Central memory CD8-positive, alpha-beta T cell (primary cell): Measurements from ENCODE around the gene ZMYND8.
"Not testable (repeated sequence)": the region's sequence is repeated elsewhere in the genome, so short reads cannot be mapped to it uniquely, and the experiment has no call there.

Experiments used
- ATAC-seq: fragments of 150-1000 bp; cut with Tn5 transposase; replicated peaks from 2 replicates; pipeline ENCODE4 v1.10.0; 2022; ENCODE audit warnings: mild to moderate bottlenecking, moderate FRiP score, moderate number of reproducible peaks; ENCODE audit not compliant: poor library complexity, severe bottlenecking; ENCODE audit errors: extremely low read depth
- DNase-seq, 2 donors: peaks; one replicate each; pipeline ENCODE4 v3.0.0; 2021; ENCODE audit warnings: low spot score in 2 of 2
- H3K27ac Mint-ChIP-seq: one replicate; pipeline ENCODE4 v1.8.0; 2022; ENCODE audit warnings: low read depth, mild to moderate bottlenecking, moderate library complexity, mixed read lengths
- H3K27me3 Mint-ChIP-seq: one replicate; pipeline ENCODE4 v1.8.0; 2022; ENCODE audit warnings: mixed read lengths
- H3K36me3 Mint-ChIP-seq: one replicate; pipeline ENCODE4 v1.8.0; 2022; ENCODE audit warnings: mild to moderate bottlenecking, moderate library complexity, mixed read lengths; ENCODE audit not compliant: insufficient read depth
- H3K4me1 Mint-ChIP-seq: one replicate; pipeline ENCODE4 v1.8.0; 2022; ENCODE audit warnings: mixed read lengths
- H3K4me3 Mint-ChIP-seq: one replicate; pipeline ENCODE4 v1.8.0; 2022; ENCODE audit warnings: mild to moderate bottlenecking, moderate library complexity, mixed read lengths
- H3K9me3 Mint-ChIP-seq: one replicate; pipeline ENCODE4 v1.8.0; 2022; ENCODE audit warnings: mixed read lengths

The ZMYND8 gene

GRCh38 chr20:47303736-47304135 is 52.8 kb downstream of the ZMYND8 start:
- Mint-ChIP-seq H3K9me3 (no peaks in the 10 kb centered on the region), H3K36me3 (peaks cover 44% of the 10 kb centered on the region), H3K27me3 (no peaks in the 10 kb centered on the region), H3K27ac (no peak overlapping the region), H3K4me3 (no peak overlapping the region), H3K4me1 (peaks cover 11% of the 10 kb centered on the region)
- DNase-seq, result no peak
- no peak for ATAC-seq

- Mint-ChIP-seq H3K36me3 (peaks cover 43% of the 10 kb centered on the region), H3K9me3 (no peaks in the 10 kb centered on the region), H3K4me3 (no peak overlapping the region), H3K27ac (no peak overlapping the region), H3K4me1 (peaks cover 6% of the 10 kb centered on the region), H3K27me3 (no peaks in the 10 kb centered on the region)
- DNase-seq, result no peak
- no peak for ATAC-seq
Measured at GRCh38 chr20:47300071-47300470, 56.4 kb downstream of the ZMYND8 start.

- Mint-ChIP-seq H3K9me3 (no peaks in the 10 kb centered on the region), H3K4me3 (no peak overlapping the region), H3K27ac (no peak overlapping the region), H3K4me1 (peaks cover 6% of the 10 kb centered on the region), H3K36me3 (peaks cover 55% of the 10 kb centered on the region), H3K27me3 (no peaks in the 10 kb centered on the region)
- ATAC-seq (no peak), DNase-seq (no peak)
Measured at GRCh38 chr20:47298624-47299023, 57.9 kb downstream of the ZMYND8 start.

- H3K4me1 Mint-ChIP-seq, result peaks cover under 1% of the 10 kb centered on the region
- no peak overlapping the region for H3K27ac Mint-ChIP-seq
- DNase-seq (no peak), ATAC-seq (no peak)
- no peaks in the 10 kb centered on the region for H3K27me3 Mint-ChIP-seq
- H3K4me3 Mint-ChIP-seq, result no peak overlapping the region
- peaks cover 55% of the 10 kb centered on the region for H3K36me3 Mint-ChIP-seq
- H3K9me3 Mint-ChIP-seq, result no peaks in the 10 kb centered on the region
Measured at GRCh38 chr20:47297746-47298145, 58.8 kb downstream of the ZMYND8 start.

- peaks cover 60% of the 10 kb centered on the region for H3K36me3 Mint-ChIP-seq
- ATAC-seq (no peak), DNase-seq (no peak)
- no peak overlapping the region for H3K4me3 Mint-ChIP-seq
- no peaks in the 10 kb centered on the region for H3K4me1 Mint-ChIP-seq
- no peaks in the 10 kb centered on the region for H3K9me3 Mint-ChIP-seq
- no peak overlapping the region for H3K27ac Mint-ChIP-seq
- H3K27me3 Mint-ChIP-seq, result no peaks in the 10 kb centered on the region
Measured at GRCh38 chr20:47296950-47297349, 59.5 kb downstream of the ZMYND8 start.

- DNase-seq, result no peak
- Mint-ChIP-seq H3K27me3 (no peaks in the 10 kb centered on the region), H3K4me3 (no peak overlapping the region), H3K27ac (no peak overlapping the region), H3K36me3 (peaks cover 66% of the 10 kb centered on the region), H3K9me3 (no peaks in the 10 kb centered on the region), H3K4me1 (no peaks in the 10 kb centered on the region)
- ATAC-seq, result no peak
Measured at GRCh38 chr20:47295921-47296426, 60.5 kb downstream of the ZMYND8 start.

GRCh38 chr20:47295129-47295813 is 61.2 kb downstream of the ZMYND8 start:
- ATAC-seq, result no peak
- H3K36me3 Mint-ChIP-seq, result peaks cover 66% of the 10 kb centered on the region

GRCh38 chr20:47293631-47294030 is 62.9 kb downstream of the ZMYND8 start:
- no peaks in the 10 kb centered on the region for H3K9me3 Mint-ChIP-seq
- H3K4me3 Mint-ChIP-seq, result no peak overlapping the region
- DNase-seq (no peak), ATAC-seq (no peak)
- H3K27me3 Mint-ChIP-seq, result no peaks in the 10 kb centered on the region
- H3K4me1 Mint-ChIP-seq, result no peaks in the 10 kb centered on the region
- H3K27ac Mint-ChIP-seq, result no peak overlapping the region
- H3K36me3 Mint-ChIP-seq, result peaks cover 68% of the 10 kb centered on the region

More at GRCh38 chr20:47295129-47295813, 61.2 kb downstream of the ZMYND8 start:
- Mint-ChIP-seq H3K4me1 (no peaks in the 10 kb centered on the region), H3K27ac (no peak overlapping the region), H3K9me3 (no peaks in the 10 kb centered on the region), H3K4me3 (no peak overlapping the region), H3K27me3 (no peaks in the 10 kb centered on the region)
- no peak for DNase-seq

- Mint-ChIP-seq H3K9me3 (no peaks in the 10 kb centered on the region), H3K27ac (no peak overlapping the region), H3K4me3 (no peak overlapping the region), H3K36me3 (peaks cover 67% of the 10 kb centered on the region), H3K4me1 (no peaks in the 10 kb centered on the region), H3K27me3 (no peaks in the 10 kb centered on the region)
- ATAC-seq (no peak), DNase-seq (no peak)
Measured at GRCh38 chr20:47292581-47292980, 63.9 kb downstream of the ZMYND8 start.

- Mint-ChIP-seq H3K27ac (no peak overlapping the region), H3K9me3 (no peaks in the 10 kb centered on the region), H3K4me1 (no peaks in the 10 kb centered on the region), H3K27me3 (no peaks in the 10 kb centered on the region), H3K36me3 (peaks cover 68% of the 10 kb centered on the region), H3K4me3 (no peak overlapping the region)
- DNase-seq (no peak), ATAC-seq (no peak)
Measured at GRCh38 chr20:47290666-47291430, 65.7 kb downstream of the ZMYND8 start.

GRCh38 chr20:47290008-47290407 is 66.5 kb downstream of the ZMYND8 start:
- no peak overlapping the region for H3K27ac Mint-ChIP-seq
- ATAC-seq (no peak), DNase-seq (no peak)
- H3K9me3 Mint-ChIP-seq, result no peaks in the 10 kb centered on the region
- H3K27me3 Mint-ChIP-seq, result no peaks in the 10 kb centered on the region
- H3K4me1 Mint-ChIP-seq, result no peaks in the 10 kb centered on the region
- peaks cover 65% of the 10 kb centered on the region for H3K36me3 Mint-ChIP-seq
- no peak overlapping the region for H3K4me3 Mint-ChIP-seq

- H3K9me3 Mint-ChIP-seq, result no peaks in the 10 kb centered on the region
- no peaks in the 10 kb centered on the region for H3K27me3 Mint-ChIP-seq
- ATAC-seq, result no peak
- no peak for DNase-seq
- H3K4me3 Mint-ChIP-seq, result no peak overlapping the region
- no peak overlapping the region for H3K27ac Mint-ChIP-seq
- H3K4me1 Mint-ChIP-seq, result no peaks in the 10 kb centered on the region
- H3K36me3 Mint-ChIP-seq, result peaks cover 60% of the 10 kb centered on the region
Measured at GRCh38 chr20:47289096-47289495, 67.4 kb downstream of the ZMYND8 start.

GRCh38 chr20:47288530-47288929 is 68.0 kb downstream of the ZMYND8 start:
- not testable (repeated sequence) for DNase-seq, ATAC-seq, H3K4me1 Mint-ChIP-seq, H3K27ac Mint-ChIP-seq, H3K27me3 Mint-ChIP-seq, H3K4me3 Mint-ChIP-seq, H3K9me3 Mint-ChIP-seq
- H3K36me3 Mint-ChIP-seq, result peaks cover 55% of the 10 kb centered on the region
